COLO829 (cell line): ENCODE data around the gene ADCY1.

Source experiments
- DNase-seq: peaks from one replicate; pipeline ENCODE4 v3.0.0; 2012; ENCODE audit warnings: low spot score

Gene ADCY1

GRCh38 chr7:45594745-45595535 is 20.8 kb downstream of the ADCY1 start:
- DNase-seq, result no peak

GRCh38 chr7:45595809-45596664 is 21.9 kb downstream of the ADCY1 start:
- no peak for DNase-seq

GRCh38 chr7:45596665-45597095 is 22.5 kb downstream of the ADCY1 start:
- no peak for DNase-seq

- DNase-seq, result no peak
Observed at GRCh38 chr7:45597286-45597984, 23.3 kb downstream of the ADCY1 start.

GRCh38 chr7:45598886-45599520 is 24.8 kb downstream of the ADCY1 start:
- no peak for DNase-seq

GRCh38 chr7:45599851-45600706 is 25.9 kb downstream of the ADCY1 start:
- no peak for DNase-seq

GRCh38 chr7:45601094-45601493 is 26.9 kb downstream of the ADCY1 start:
- DNase-seq, result no peak

- no peak for DNase-seq
Observed at GRCh38 chr7:45601816-45602540, 27.8 kb downstream of the ADCY1 start.

GRCh38 chr7:45606050-45606449 is 31.9 kb downstream of the ADCY1 start:
- DNase-seq, result no peak

- DNase-seq, result no peak
Observed at GRCh38 chr7:45606931-45607330, 32.8 kb downstream of the ADCY1 start.

- no peak for DNase-seq
Observed at GRCh38 chr7:45609180-45609579, 35.0 kb downstream of the ADCY1 start.

GRCh38 chr7:45610019-45610418 is 35.9 kb downstream of the ADCY1 start:
- DNase-seq, result no peak

- no peak for DNase-seq
Observed at GRCh38 chr7:45610660-45611299, 36.6 kb downstream of the ADCY1 start.

- DNase-seq, result no peak
Observed at GRCh38 chr7:45617166-45617565, 43.0 kb downstream of the ADCY1 start.

GRCh38 chr7:45622058-45622457 is 47.9 kb downstream of the ADCY1 start:
- no peak for DNase-seq

GRCh38 chr7:45623157-45623556 is 49.0 kb downstream of the ADCY1 start:
- DNase-seq, result no peak

GRCh38 chr7:45623740-45624391 is 49.7 kb downstream of the ADCY1 start:
- DNase-seq, result no peak

- DNase-seq, result no peak
Observed at GRCh38 chr7:45624392-45624760, 50.2 kb downstream of the ADCY1 start.

GRCh38 chr7:45625067-45625466 is 50.9 kb downstream of the ADCY1 start:
- DNase-seq, result no peak
